Measurements from ENCODE around the gene CRHR1.
"Not testable (repeated sequence)": the region's sequence is repeated elsewhere in the genome, so short reads cannot be mapped to it uniquely, and the experiment has no call there.

CRHR1 gene

GRCh38 chr17:45784293-45784740, at the start of gene CRHR1:
CRHR1 (plus strand) TSS chr17:45784320; CDS start chr17:45784545, 225 bp downstream.
- no peak for DNase-seq (ENCODE audit: low read depth)

GRCh38 chr17:45734598-45734997, 49.5 kb upstream of the CRHR1 start:
- no peak for DNase-seq (ENCODE audit: low read depth)

- no peak for DNase-seq (ENCODE audit: low read depth)
Measured at GRCh38 chr17:45735488-45735887, 48.6 kb upstream of the CRHR1 start.

GRCh38 chr17:45739786-45740185, 44.3 kb upstream of the CRHR1 start:
- DNase-seq (ENCODE audit: low read depth) = no peak

- DNase-seq (ENCODE audit: low read depth) = no peak
Measured at GRCh38 chr17:45740553-45741330, 43.4 kb upstream of the CRHR1 start.

GRCh38 chr17:45742251-45742650, 41.9 kb upstream of the CRHR1 start:
- no peak for DNase-seq (ENCODE audit: low read depth)

GRCh38 chr17:45743626-45744326, 40.3 kb upstream of the CRHR1 start:
- DNase-seq (ENCODE audit: low read depth) = no peak

GRCh38 chr17:45744826-45745225, 39.3 kb upstream of the CRHR1 start:
- not testable (repeated sequence) for DNase-seq (ENCODE audit: low read depth)

GRCh38 chr17:45745601-45746494, 38.3 kb upstream of the CRHR1 start:
- DNase-seq (ENCODE audit: low read depth) = no peak

- DNase-seq (ENCODE audit: low read depth) = no peak
Measured at GRCh38 chr17:45747911-45748310, 36.2 kb upstream of the CRHR1 start.

- no peak for DNase-seq (ENCODE audit: low read depth)
Measured at GRCh38 chr17:45748731-45749310, 35.3 kb upstream of the CRHR1 start.

- DNase-seq (ENCODE audit: low read depth) = no peak
Measured at GRCh38 chr17:45749831-45750335, 34.2 kb upstream of the CRHR1 start.

GRCh38 chr17:45750779-45751440, 33.2 kb upstream of the CRHR1 start:
- DNase-seq (ENCODE audit: low read depth) = no peak

- no peak for DNase-seq (ENCODE audit: low read depth)
Measured at GRCh38 chr17:45751466-45751865, 32.7 kb upstream of the CRHR1 start.

- DNase-seq (ENCODE audit: low read depth) = no peak
Measured at GRCh38 chr17:45752246-45752645, 31.9 kb upstream of the CRHR1 start.

GRCh38 chr17:45753645-45754225, 30.4 kb upstream of the CRHR1 start:
- no peak for DNase-seq (ENCODE audit: low read depth)

- no peak for DNase-seq (ENCODE audit: low read depth)
Measured at GRCh38 chr17:45755050-45755449, 29.1 kb upstream of the CRHR1 start.

GRCh38 chr17:45756266-45756991, 27.7 kb upstream of the CRHR1 start:
- DNase-seq (ENCODE audit: low read depth) = no peak

- no peak for DNase-seq (ENCODE audit: low read depth)
Measured at GRCh38 chr17:45757431-45758218, 26.5 kb upstream of the CRHR1 start.

Data from GM04503 (cell line).